NCI-H2171 treated with DMSO at 0.1 percent for 48 hours (cell line): ENCODE data around the gene PDE10A.

Experiments used
- DNase-seq: peaks from one replicate; lab custom pipeline; 2025; lab: John Stamatoyannopoulos, UW

PDE10A gene

DNA sequence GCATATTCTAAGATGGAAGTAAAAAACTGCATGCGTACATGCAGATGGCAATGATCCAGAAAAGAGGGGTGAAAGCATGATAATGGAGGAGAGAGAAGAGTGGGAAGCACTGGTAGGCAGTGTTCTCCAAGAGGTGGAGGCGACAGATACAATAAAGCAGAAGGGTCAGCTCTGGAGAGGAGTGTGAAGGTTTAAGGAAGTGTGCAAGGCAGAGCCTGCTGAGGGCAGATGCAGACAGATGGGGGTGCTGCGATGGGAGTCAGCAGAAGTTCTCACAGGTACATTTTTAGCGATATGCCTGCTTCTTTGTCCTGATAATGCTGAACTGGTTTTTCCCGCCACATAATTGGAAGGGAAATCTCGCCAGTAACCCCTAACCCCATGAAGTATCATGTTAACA, 272.6 kb downstream of the PDE10A start:
- no peak for DNase-seq

- no peak for DNase-seq
Observed at GRCh38 chr6:165389534-165389933, 273.5 kb downstream of the PDE10A start.

- DNase-seq = no peak
Observed at GRCh38 chr6:165383323-165383722, 279.7 kb downstream of the PDE10A start.

- no peak for DNase-seq
Observed at GRCh38 chr6:165376100-165376499, 286.9 kb downstream of the PDE10A start.

- no peak for DNase-seq
Observed at GRCh38 chr6:165365371-165365770, 297.7 kb downstream of the PDE10A start.

DNA sequence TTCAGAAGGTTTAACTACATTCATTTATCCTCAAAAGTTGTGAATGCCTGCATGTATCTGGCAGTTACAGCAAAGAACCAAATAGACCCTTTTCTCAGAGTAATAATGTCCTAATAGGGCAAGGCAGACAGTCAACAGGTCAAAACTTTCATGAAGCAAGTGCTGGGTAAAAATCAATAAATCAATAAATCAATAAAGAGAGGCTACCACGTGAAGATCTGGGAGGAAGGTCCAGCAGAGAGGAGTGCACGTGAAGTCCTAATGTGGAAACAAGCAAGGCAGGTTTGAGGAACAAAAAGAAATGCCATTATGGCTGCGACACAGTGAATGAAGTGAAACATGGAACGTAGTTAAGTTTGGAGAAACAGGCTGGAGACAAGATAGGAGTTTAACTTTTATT, 317.3 kb downstream of the PDE10A start:
- DNase-seq = no peak

DNA sequence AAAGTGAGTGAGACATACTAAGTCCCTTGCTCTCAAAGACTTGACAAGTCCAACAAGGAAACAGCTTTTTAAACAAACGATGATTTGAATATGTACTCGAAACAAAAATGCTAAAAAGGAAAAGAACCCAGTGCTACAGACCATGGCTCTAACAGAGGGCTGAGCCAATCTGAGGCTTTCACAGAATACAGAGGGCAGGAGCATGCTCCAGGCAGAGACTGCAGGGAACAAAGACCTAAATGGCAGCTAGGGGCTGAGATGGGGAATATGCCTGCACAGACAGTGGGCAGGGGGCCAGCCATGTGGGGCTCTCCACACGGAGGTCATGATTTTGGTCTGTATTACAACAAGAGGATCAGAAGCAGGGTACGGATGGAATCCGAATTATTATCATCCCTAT, 322.5 kb downstream of the PDE10A start:
- DNase-seq = no peak

DNA sequence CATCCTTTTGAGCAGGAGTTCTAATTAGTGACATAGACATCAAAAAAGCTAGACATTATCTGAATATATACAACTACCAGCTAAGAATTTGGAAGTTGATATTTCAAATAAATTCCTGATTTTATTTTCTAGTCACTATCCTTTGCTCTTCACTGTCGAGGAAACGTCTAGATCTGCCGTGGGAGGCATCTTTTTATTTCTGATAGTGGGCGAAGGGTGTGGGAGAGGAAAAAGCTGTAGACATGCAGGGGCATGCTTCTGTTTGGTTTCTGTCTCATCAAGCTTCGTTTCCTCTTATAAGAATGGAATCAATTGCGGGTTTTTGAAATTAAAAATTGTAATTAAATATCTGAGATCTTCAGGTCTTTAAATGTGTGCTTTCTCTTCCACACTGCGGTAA, 337.4 kb downstream of the PDE10A start:
- no peak for DNase-seq

DNA sequence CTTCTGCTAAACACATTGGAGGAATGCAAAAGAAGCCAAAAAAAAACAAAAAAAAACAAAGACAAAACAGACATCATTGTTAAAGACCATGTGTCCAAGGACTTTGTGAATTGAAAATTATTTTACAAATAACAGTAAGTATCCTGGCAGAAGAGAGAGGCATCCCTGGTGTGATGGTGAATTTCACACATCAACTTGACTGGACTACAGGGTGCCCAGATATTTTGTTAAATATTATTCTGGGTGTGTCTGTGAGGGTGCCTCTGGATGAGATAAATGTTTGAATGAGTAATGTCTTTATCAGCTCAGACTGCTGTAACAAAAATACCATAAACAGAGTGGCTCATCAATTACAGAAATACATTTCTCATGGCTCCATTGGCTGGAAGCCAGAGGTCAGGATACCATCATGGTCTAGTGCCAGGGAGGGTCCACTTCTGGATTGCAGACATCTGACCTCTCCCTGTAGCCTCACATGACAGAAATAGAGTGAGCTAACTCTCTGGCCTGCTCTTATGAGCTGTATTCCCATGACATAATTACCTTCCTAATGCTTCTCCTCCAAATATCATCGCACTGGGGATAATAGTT, 341.4 kb downstream of the PDE10A start:
- DNase-seq = no peak

- DNase-seq = no peak
Observed at GRCh38 chr6:165321150-165321549, 341.9 kb downstream of the PDE10A start.

DNA sequence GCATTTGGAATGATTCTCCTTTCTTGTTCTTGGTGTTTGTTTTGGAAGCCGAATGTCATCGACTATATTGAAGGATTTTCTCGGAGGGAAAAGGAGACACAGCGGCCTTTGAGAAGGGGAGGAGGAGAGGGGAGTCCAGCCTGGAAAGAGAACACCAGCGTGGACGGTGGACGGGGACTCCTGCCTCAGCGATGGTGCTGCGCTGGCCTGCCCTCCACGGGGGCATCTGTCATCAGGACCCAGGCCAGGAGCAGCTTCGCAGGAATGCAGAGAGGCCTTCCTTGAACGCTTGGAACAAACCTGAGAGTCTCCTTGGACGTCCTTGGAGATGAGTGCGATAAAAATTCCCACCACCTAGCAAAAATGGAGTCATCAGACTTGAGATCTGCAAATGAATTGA, 345.3 kb downstream of the PDE10A start:
- no peak for DNase-seq

DNA sequence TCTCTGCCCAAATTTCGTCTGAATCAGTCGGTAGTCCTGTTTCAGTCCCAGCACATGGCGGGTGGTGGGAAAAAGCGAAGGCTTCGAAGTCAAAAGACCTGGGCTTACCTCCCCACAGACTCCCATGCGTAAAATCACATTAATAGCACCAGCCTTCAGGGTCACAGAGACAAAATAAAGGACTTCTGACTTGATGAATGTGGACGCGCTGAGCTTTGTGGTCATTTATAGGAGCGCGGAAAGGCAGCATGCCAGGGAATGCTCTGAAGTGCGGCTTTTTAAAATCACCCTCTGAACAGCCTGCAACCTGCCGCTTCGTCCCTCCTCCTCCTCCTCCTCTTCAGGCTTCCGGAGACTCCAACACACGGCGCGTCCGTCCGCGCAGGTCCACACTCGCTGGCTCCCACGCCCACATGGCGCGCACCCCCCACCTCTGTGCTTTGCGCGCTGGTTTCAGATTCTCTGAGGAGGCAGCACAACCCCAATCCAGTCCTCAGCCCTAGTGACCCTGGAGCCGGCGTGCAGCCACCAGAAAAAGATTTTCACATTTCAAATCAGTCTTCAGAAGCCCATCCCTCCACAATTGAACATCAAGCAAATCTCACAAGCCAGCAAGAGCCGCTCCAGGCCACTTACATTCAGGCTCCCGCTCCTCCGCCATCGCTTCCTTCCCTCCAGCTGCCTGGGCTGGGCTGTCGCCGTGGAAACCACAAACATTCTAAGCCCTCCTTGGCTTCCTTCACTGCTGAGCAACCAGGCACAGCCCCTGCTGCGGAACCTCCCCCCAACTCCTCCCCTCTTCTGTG, 353.9 kb downstream of the PDE10A start, which contains the start of gene C6orf118:
C6orf118 (minus strand) TSS at position 680 of the 806 bp plus-strand sequence; CDS start at position 661, 19 bp downstream.
- DNase-seq = peak; percentile 12

DNA sequence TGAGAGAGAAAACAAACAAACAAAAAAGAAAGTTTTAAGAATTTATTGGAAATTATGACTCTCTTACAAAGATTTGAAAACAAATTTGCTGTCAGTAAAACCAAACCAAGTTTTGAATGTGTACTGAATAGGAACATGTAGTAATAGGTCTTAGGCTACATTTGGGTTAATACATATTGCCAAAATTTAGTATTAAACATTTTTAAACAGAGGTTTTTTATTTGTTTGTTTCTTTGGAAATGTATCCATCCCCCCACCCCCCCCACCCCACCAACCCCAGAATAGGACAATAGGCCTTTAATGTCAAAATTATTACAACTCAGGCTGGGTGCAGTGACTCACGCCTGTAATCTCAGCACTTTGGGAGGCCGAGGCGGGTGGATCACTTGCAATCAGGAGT, 356.1 kb downstream of the PDE10A start:
- DNase-seq = no peak

- DNase-seq = no peak
Observed at GRCh38 chr6:165301372-165302246, 361.4 kb downstream of the PDE10A start.

- no peak for DNase-seq
Observed at GRCh38 chr6:165300422-165300936, 362.6 kb downstream of the PDE10A start.

GRCh38 chr6:165298875-165299274, 364.2 kb downstream of the PDE10A start:
- DNase-seq = no peak

DNA sequence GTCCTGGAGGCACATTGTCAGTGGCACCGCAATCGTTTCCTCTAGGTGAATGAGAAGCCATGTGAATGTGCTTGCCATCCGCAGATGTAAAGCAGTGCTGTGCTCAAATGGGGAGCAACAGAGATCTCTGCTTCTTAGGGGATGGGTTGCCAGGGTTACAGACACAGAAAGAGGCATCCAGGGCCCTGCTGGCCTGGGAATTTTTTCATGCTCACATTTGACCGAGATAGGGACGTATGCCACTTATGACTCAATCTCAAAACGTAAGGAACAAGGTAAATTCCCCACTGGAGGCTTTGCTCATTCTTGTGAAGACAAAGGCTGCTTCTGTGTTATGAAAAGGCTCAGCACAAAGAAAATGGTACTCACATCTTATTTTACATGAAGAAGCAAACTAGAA, 364.6 kb downstream of the PDE10A start:
- DNase-seq = no peak

DNA sequence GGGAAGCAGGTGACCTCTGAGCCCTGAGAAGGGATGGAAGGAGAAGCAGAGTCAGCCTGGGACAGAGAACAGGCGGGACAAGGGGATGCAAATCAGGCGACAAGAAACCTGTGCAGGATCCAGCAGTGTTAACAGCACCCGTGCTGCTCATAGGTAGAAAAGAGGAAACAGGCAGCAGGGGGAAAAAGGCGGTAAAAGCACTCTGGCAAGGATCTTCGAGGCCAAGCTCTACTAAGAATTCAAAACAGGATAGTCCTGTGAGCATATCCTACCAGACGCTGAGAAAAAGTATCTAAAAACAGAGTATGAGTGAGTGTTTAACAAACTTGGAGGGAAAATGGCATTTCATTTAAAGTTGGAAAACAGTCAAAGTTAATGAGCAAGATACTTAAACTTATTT, 370.4 kb downstream of the PDE10A start:
- no peak for DNase-seq
